H9 (cell line): Measurements from ENCODE around the gene NAP1L1. TPM values are rescaled to one million over a fixed set of nuclear protein-coding genes. Genes with fewer than 3 reads are reported as not detected.

ENCODE experiments used
- DNase-seq: peaks from one replicate; pipeline ENCODE4 v3.0.0-alpha.2; 2017
- H2AFZ ChIP-seq: one replicate; pipeline ENCODE4 v1.6.1; 2013; ENCODE audit warnings: mild to moderate bottlenecking, low read length, control low read depth, moderate library complexity
- H2AK5ac ChIP-seq: 2 replicates; pipeline ENCODE4 v1.6.1; 2013; ENCODE audit warnings: low read length, control low read depth, mixed read lengths; ENCODE audit not compliant: insufficient read length
- H2BK120ac ChIP-seq: one replicate; pipeline ENCODE4 v1.6.1; 2013; ENCODE audit warnings: low read depth, mild to moderate bottlenecking, low read length, control low read depth, inconsistent platforms; ENCODE audit not compliant: poor library complexity, severe bottlenecking
- H2BK12ac ChIP-seq: 2 replicates; pipeline ENCODE4 v1.6.1; 2013; ENCODE audit warnings: low read length, control low read depth, mixed read lengths, low read depth; ENCODE audit not compliant: insufficient read length
- H2BK15ac ChIP-seq: 2 replicates; pipeline ENCODE4 v1.6.1; 2013; ENCODE audit warnings: low read depth, low read length, control low read depth
- H2BK20ac ChIP-seq: one replicate; pipeline ENCODE4 v1.6.1; 2013; ENCODE audit warnings: low read depth, mild to moderate bottlenecking, low read length, control low read depth, inconsistent platforms; ENCODE audit not compliant: poor library complexity, severe bottlenecking
- H2BK5ac ChIP-seq: 2 replicates; pipeline ENCODE4 v1.6.1; 2013; ENCODE audit warnings: low read length, control low read depth, mixed read lengths; ENCODE audit not compliant: insufficient read length
- H3K14ac ChIP-seq: 2 replicates; pipeline ENCODE4 v1.6.1; 2013; ENCODE audit warnings: low read length, control low read depth; ENCODE audit not compliant: insufficient read depth
- H3K18ac ChIP-seq: 2 replicates; pipeline ENCODE4 v1.6.1; 2013; ENCODE audit warnings: low read depth, mild to moderate bottlenecking, mixed read lengths, low read length, control low read depth; ENCODE audit not compliant: insufficient read length
- H3K23ac ChIP-seq: 2 replicates; pipeline ENCODE4 v1.6.1; 2013; ENCODE audit warnings: low read length, control low read depth, mixed read lengths, low read depth; ENCODE audit not compliant: insufficient read length
- H3K23me2 ChIP-seq: 2 replicates; pipeline ENCODE4 v1.6.1; 2013; ENCODE audit warnings: low read depth, mild to moderate bottlenecking, mixed read lengths, low read length, control low read depth; ENCODE audit not compliant: insufficient read length, poor library complexity, severe bottlenecking
- H3K27ac ChIP-seq: 2 replicates; pipeline ENCODE4 v1.5.1; 2013; ENCODE audit warnings: low read length, control low read depth, mixed read lengths, low read depth; ENCODE audit not compliant: insufficient read length
- H3K27me3 ChIP-seq: 2 replicates; pipeline ENCODE4 v1.6.1; 2013; ENCODE audit warnings: low read length, control low read depth, inconsistent platforms; ENCODE audit not compliant: insufficient read depth
- H3K4ac ChIP-seq: 2 replicates; pipeline ENCODE4 v1.6.1; 2013; ENCODE audit warnings: low read depth, mild to moderate bottlenecking, control low read depth, inconsistent platforms, low read length, moderate library complexity
- H3K4me1 ChIP-seq: 2 replicates; pipeline ENCODE4 v1.6.1; 2013; ENCODE audit warnings: low read length, control low read depth, inconsistent platforms; ENCODE audit not compliant: insufficient read depth
- H3K4me2 ChIP-seq: 2 replicates; pipeline ENCODE4 v1.6.1; 2013; ENCODE audit warnings: low read length, control low read depth, mixed read lengths; ENCODE audit not compliant: insufficient read length, insufficient read depth
- H3K56ac ChIP-seq: 2 replicates; pipeline ENCODE4 v1.6.1; 2013; ENCODE audit warnings: low read depth, mild to moderate bottlenecking, mixed read lengths, low read length, control low read depth; ENCODE audit not compliant: insufficient read length
- H3K79me1 ChIP-seq: 2 replicates; pipeline ENCODE4 v1.6.1; 2013; ENCODE audit warnings: low read depth, mild to moderate bottlenecking, moderate library complexity, low read length, control low read depth, inconsistent platforms; ENCODE audit not compliant: insufficient read depth, poor library complexity, severe bottlenecking
- H3K79me2 ChIP-seq: 2 replicates; pipeline ENCODE4 v1.6.1; 2013; ENCODE audit warnings: low read length, control low read depth, inconsistent platforms; ENCODE audit not compliant: insufficient read depth
- H3K9ac ChIP-seq: 2 replicates; pipeline ENCODE4 v1.6.1; 2013; ENCODE audit warnings: low read length, control low read depth, mixed read lengths; ENCODE audit not compliant: insufficient read length; ENCODE audit errors: extremely low read depth
- H3K9me3 ChIP-seq: one replicate; pipeline ENCODE4 v1.6.1; 2013; ENCODE audit warnings: low read depth, low read length, inconsistent platforms; ENCODE audit not compliant: control insufficient read depth
- H3T11ph ChIP-seq: one replicate; pipeline ENCODE4 v1.6.1; 2013; ENCODE audit warnings: mild to moderate bottlenecking, low read length, control low read depth, inconsistent platforms
- H4K20me1 ChIP-seq: one replicate; pipeline ENCODE4 v1.6.1; 2013; ENCODE audit not compliant: control insufficient read depth, insufficient read length, insufficient read depth
- H4K5ac ChIP-seq: 2 replicates; pipeline ENCODE4 v1.6.1; 2013; ENCODE audit warnings: low read depth, mild to moderate bottlenecking, mixed read lengths, low read length, control low read depth; ENCODE audit not compliant: insufficient read length
- H4K8ac ChIP-seq: replicated peaks from 2 replicates; pipeline ENCODE4 v1.6.1; 2013; ENCODE audit warnings: low read length, control low read depth, mixed read lengths, low read depth; ENCODE audit not compliant: insufficient read length
- H4K91ac ChIP-seq: 2 replicates; pipeline ENCODE4 v1.6.1; 2013; ENCODE audit warnings: low read depth, mild to moderate bottlenecking, moderate library complexity, mixed read lengths, low read length, control low read depth; ENCODE audit not compliant: insufficient read length
- H3K27ac Mint-ChIP-seq, 3 experiments: 2 replicates in 2 of 3; 3 replicates in 1 of 3; pipeline ENCODE4 v1.8.0; 2020 to 2021; ENCODE audit warnings: mixed read lengths in 3 of 3, mild to moderate bottlenecking in 1 of 3, moderate library complexity in 1 of 3
- H3K27me3 Mint-ChIP-seq: 2 replicates; pipeline ENCODE4 v1.8.0; 2021; ENCODE audit warnings: low read depth, mild to moderate bottlenecking, moderate library complexity, mixed read lengths
- H3K36me3 Mint-ChIP-seq, 3 experiments: 2 replicates in 2 of 3; 3 replicates in 1 of 3; pipeline ENCODE4 v1.8.0; 2020 to 2021; ENCODE audit warnings: low read depth in 3 of 3, mixed read lengths in 3 of 3; ENCODE audit not compliant: insufficient read depth in 1 of 3
- H3K4me1 Mint-ChIP-seq, 2 experiments: 2 replicates each; pipeline ENCODE4 v1.8.0; 2020; ENCODE audit warnings: mixed read lengths in 2 of 2
- H3K4me3 Mint-ChIP-seq, 2 experiments: 2 replicates in 1 of 2; 3 replicates in 1 of 2; pipeline ENCODE4 v1.8.0; 2020 to 2021; ENCODE audit warnings: mild to moderate bottlenecking in 2 of 2, mixed read lengths in 2 of 2, moderate library complexity in 1 of 2
- H3K9me3 Mint-ChIP-seq, 2 experiments: 2 replicates in 1 of 2; 3 replicates in 1 of 2; pipeline ENCODE4 v1.8.0; 2020; ENCODE audit warnings: mild to moderate bottlenecking in 2 of 2, mixed read lengths in 2 of 2, moderate library complexity in 1 of 2
- WGBS: extraction: QIAGEN DNeasy Blood & Tissue Kit; methylation state at CpG from one replicate; pipeline ENCODE4 v1.1.7; 2013; ENCODE audit warnings: missing lambda C conversion rate, low lambda C conversion rate, mixed read lengths; ENCODE audit not compliant: insufficient read length; ENCODE audit errors: extremely low coverage; 5-methylcytosine and 5-hydroxymethylcytosine counted together
- total RNA-seq: library from RNA; stranded (reverse); gene quantifications from 2 replicates; pipeline ENCODE4 v1.2.1, GENCODE V29; 2021
- TF ChIP-seq, protein P1 (sequence below): fragments of 200-600 bp; sonication (generic); conservative IDR thresholded peaks from 3 replicates; pipeline ENCODE4 v1.8.0; 2021; ENCODE audit warnings: antibody characterized with exemption, mild to moderate bottlenecking

Gene NAP1L1
- total RNA-seq, 1 experiment from 2014 or later = 1,012 TPM

DNA sequence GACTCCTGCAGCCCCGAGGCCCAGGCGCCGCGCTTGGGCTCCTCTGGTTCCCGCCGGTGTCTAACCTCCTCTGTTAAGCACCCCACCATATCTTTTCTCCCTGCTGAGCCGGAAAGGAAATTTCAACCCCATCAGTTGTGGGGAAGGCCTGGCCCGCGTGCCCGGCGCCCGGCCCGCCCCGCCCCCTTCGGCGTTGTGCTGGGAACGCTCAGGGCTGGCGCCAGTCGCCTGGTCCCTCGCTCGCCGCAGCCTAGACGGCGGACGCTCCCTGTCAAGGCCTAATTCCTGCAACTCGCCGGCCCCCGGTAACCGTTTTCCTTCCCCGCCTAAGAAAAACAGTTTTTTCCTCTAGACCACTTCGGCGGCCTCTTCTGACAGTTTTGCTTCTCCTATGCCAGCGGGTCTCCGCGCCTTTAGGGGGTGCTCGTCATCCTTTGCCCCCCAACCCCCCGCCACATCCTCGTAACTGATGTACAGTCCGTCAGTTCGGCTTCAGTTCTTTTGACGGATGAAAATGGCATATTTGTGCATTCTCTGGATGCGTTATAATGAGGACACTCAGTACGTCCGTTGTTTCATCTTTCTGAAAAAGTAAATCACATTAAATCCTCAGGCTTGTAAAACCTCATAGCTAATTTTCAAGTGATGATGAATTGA lies 506 bp upstream of the NAP1L1 start:
- H3K9me3 ChIP-seq = no peaks in the 10 kb centered on the region
- peaks cover 37% of the 10 kb centered on the region for H3K79me2 ChIP-seq
- no peak overlapping the region for H3T11ph ChIP-seq
- H4K8ac ChIP-seq = no peak overlapping the region
- Mint-ChIP-seq H3K36me3 (peaks cover 17 to 26% (median 24%) of the 10 kb centered on the region in 3 experiments), H3K27ac (peak overlapping the region; percentile 91 to 99 (median 99); a peak in 6 of 7 replicates), H3K9me3 (no peaks in the 10 kb centered on the region), H3K27me3 (peaks cover 7% of the 10 kb centered on the region), H3K4me3 (peak overlapping the region; percentile 97), H3K4me1 (peaks cover 33 to 34% of the 10 kb centered on the region in 2 experiments)
- no peak overlapping the region for H2BK12ac ChIP-seq
- no peak overlapping the region for H3K56ac ChIP-seq
- H2BK20ac ChIP-seq = no peak overlapping the region
- peak overlapping the region; percentile 28 for H3K9ac ChIP-seq
- DNase-seq = no peak
- 0 out of 2 replicates have a peak, but pooled peaks cover under 1% of the 10 kb centered on the region for H3K4me1 ChIP-seq
- no peak overlapping the region for H2BK120ac ChIP-seq
- no peaks in the 10 kb centered on the region for H3K79me1 ChIP-seq
- no peak overlapping the region for H2AFZ ChIP-seq
- H2BK5ac ChIP-seq = no peak overlapping the region
- H4K20me1 ChIP-seq = no peaks in the 10 kb centered on the region
- TF ChIP-seq, protein P1, sequence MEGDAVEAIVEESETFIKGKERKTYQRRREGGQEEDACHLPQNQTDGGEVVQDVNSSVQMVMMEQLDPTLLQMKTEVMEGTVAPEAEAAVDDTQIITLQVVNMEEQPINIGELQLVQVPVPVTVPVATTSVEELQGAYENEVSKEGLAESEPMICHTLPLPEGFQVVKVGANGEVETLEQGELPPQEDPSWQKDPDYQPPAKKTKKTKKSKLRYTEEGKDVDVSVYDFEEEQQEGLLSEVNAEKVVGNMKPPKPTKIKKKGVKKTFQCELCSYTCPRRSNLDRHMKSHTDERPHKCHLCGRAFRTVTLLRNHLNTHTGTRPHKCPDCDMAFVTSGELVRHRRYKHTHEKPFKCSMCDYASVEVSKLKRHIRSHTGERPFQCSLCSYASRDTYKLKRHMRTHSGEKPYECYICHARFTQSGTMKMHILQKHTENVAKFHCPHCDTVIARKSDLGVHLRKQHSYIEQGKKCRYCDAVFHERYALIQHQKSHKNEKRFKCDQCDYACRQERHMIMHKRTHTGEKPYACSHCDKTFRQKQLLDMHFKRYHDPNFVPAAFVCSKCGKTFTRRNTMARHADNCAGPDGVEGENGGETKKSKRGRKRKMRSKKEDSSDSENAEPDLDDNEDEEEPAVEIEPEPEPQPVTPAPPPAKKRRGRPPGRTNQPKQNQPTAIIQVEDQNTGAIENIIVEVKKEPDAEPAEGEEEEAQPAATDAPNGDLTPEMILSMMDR = peak; percentile 42; the same call in 2 of the 3 replicates
- no peak overlapping the region for H2AK5ac ChIP-seq
- no peak overlapping the region for H3K4ac ChIP-seq
- H3K27me3 ChIP-seq = no peaks in the 10 kb centered on the region
- H2BK15ac ChIP-seq = no peak overlapping the region
- peak overlapping the region; percentile 84 for H3K4me2 ChIP-seq
- H4K5ac ChIP-seq = no peak overlapping the region
- no peak overlapping the region for H3K18ac ChIP-seq
- H3K27ac ChIP-seq = no peak overlapping the region
- peaks cover 15% of the 10 kb centered on the region for H3K23me2 ChIP-seq
- no peak overlapping the region for H3K23ac ChIP-seq
- H4K91ac ChIP-seq = no peak overlapping the region
- no CpG with 5 or more reads among the region's 44 CpGs for WGBS
- peak overlapping the region; percentile 38 for H3K14ac ChIP-seq
